GM18520 (cell line): Measurements from ENCODE around the gene MYL5.
"Not testable (repeated sequence)": the region's sequence is repeated elsewhere in the genome, so short reads cannot be mapped to it uniquely, and the experiment has no call there.

Experiments
- ATAC-seq: cut with Tn5 transposase; IDR thresholded peaks from one replicate; pipeline ENCODE4 v1.9.1; 2021; ENCODE audit not compliant: unreplicated experiment

MYL5 gene

GRCh38 chr4:656436-657337, 17.7 kb upstream of the MYL5 start:
- ATAC-seq, result no peak

- ATAC-seq, result no peak
Observed at GRCh38 chr4:657338-657833, 17.0 kb upstream of the MYL5 start.

GRCh38 chr4:657834-658667, 16.3 kb upstream of the MYL5 start:
- no peak for ATAC-seq

- ATAC-seq, result no peak
Observed at GRCh38 chr4:658681-659667, 15.4 kb upstream of the MYL5 start.

GRCh38 chr4:659851-660250, 14.5 kb upstream of the MYL5 start:
- no peak for ATAC-seq

GRCh38 chr4:660401-660800, 13.9 kb upstream of the MYL5 start:
- no peak for ATAC-seq

- ATAC-seq, result no peak
Observed at GRCh38 chr4:661231-661630, 13.1 kb upstream of the MYL5 start.

GRCh38 chr4:661881-662761, 12.2 kb upstream of the MYL5 start:
- ATAC-seq, result no peak

- ATAC-seq, result no peak
Observed at GRCh38 chr4:663046-663437, 11.3 kb upstream of the MYL5 start.

GRCh38 chr4:663438-664428, 10.6 kb upstream of the MYL5 start:
- ATAC-seq, result no peak

GRCh38 chr4:664713-665231, 9.6 kb upstream of the MYL5 start:
- no peak for ATAC-seq

- ATAC-seq, result no peak
Observed at GRCh38 chr4:665381-665750, 9.0 kb upstream of the MYL5 start.

GRCh38 chr4:665751-666435, 8.4 kb upstream of the MYL5 start:
- ATAC-seq, result no peak

- ATAC-seq, result no peak
Observed at GRCh38 chr4:666436-666810, 7.9 kb upstream of the MYL5 start.

GRCh38 chr4:666822-667544, 7.4 kb upstream of the MYL5 start:
- ATAC-seq, result no peak

GRCh38 chr4:667545-667925, 6.8 kb upstream of the MYL5 start:
- no peak for ATAC-seq

- not testable (repeated sequence) for ATAC-seq
Observed at GRCh38 chr4:668219-668618, 6.1 kb upstream of the MYL5 start.
